Measurements from ENCODE around the gene PARD3.
"Not testable (repeated sequence)": the region's sequence is repeated elsewhere in the genome, so short reads cannot be mapped to it uniquely, and the experiment has no call there.

Gene PARD3

GRCh38 chr10:34647875-34648865 is 166.9 kb downstream of the PARD3 start:
- H3K4me1 ChIP-seq, result peaks cover 0 to 6% (median 0%) of the 10 kb centered on the region in 4 donors
- H3K36me3 ChIP-seq, result no peaks in the 10 kb centered on the region
- no peak for DNase-seq
- TF ChIP-seq CTCF (IDR thresholded peaks at IDR 0.05), result no peak
- no peak overlapping the region for H3K27ac ChIP-seq
- no peak overlapping the region for H3K4me3 ChIP-seq
- no peaks in the 10 kb centered on the region for H3K9me3 ChIP-seq
- intact Hi-C loops (cut with DNase I; ENCODE audit: low total_unique reads), result no loop called here
- H3K27me3 ChIP-seq, result no peaks in the 10 kb centered on the region

- DNase-seq, result no peak
- TF ChIP-seq CTCF (IDR thresholded peaks at IDR 0.05), result no peak
- Histone ChIP-seq H3K27me3 (no peaks in the 10 kb centered on the region), H3K9me3 (no peaks in the 10 kb centered on the region), H3K36me3 (no peaks in the 10 kb centered on the region), H3K27ac (no peak overlapping the region), H3K4me1 (peaks cover 0 to 6% (median 0%) of the 10 kb centered on the region in 4 donors), H3K4me3 (no peak overlapping the region)
- intact Hi-C loops (cut with DNase I; ENCODE audit: low total_unique reads), result no loop called here
Observed at GRCh38 chr10:34647160-34647559, 167.9 kb downstream of the PARD3 start.

- no peak overlapping the region for H3K4me3 ChIP-seq
- TF ChIP-seq CTCF (IDR thresholded peaks at IDR 0.05), result no peak
- H3K36me3 ChIP-seq, result no peaks in the 10 kb centered on the region
- no peaks in the 10 kb centered on the region for H3K27me3 ChIP-seq
- H3K4me1 ChIP-seq, result peaks cover 0 to 6% (median 0%) of the 10 kb centered on the region in 4 donors
- DNase-seq, result no peak
- H3K27ac ChIP-seq, result no peak overlapping the region
- H3K9me3 ChIP-seq, result no peaks in the 10 kb centered on the region
- intact Hi-C loops (cut with DNase I; ENCODE audit: low total_unique reads), result no loop called here
Observed at GRCh38 chr10:34646331-34646730, 168.8 kb downstream of the PARD3 start.

GRCh38 chr10:34644815-34645214 is 170.3 kb downstream of the PARD3 start:
- H3K4me3 ChIP-seq; H3K27me3 ChIP-seq; intact Hi-C loops (cut with DNase I; ENCODE audit: low total_unique reads); H3K9me3 ChIP-seq; DNase-seq; H3K4me1 ChIP-seq; H3K27ac ChIP-seq; H3K36me3 ChIP-seq: not testable (repeated sequence)

- Histone ChIP-seq H3K27ac (no peak overlapping the region), H3K4me1 (peaks cover 0 to 6% (median 0%) of the 10 kb centered on the region in 4 donors), H3K36me3 (no peaks in the 10 kb centered on the region), H3K27me3 (no peaks in the 10 kb centered on the region), H3K9me3 (no peaks in the 10 kb centered on the region), H3K4me3 (no peak overlapping the region)
- intact Hi-C loops (cut with DNase I; ENCODE audit: low total_unique reads), result no loop called here
- DNase-seq, result no peak
- TF ChIP-seq CTCF (IDR thresholded peaks at IDR 0.05), result no peak
Observed at GRCh38 chr10:34644224-34644623, 170.9 kb downstream of the PARD3 start.

GRCh38 chr10:34643620-34644019 is 171.5 kb downstream of the PARD3 start:
- Histone ChIP-seq H3K4me3 (no peak overlapping the region), H3K9me3 (no peaks in the 10 kb centered on the region), H3K36me3 (no peaks in the 10 kb centered on the region), H3K27me3 (no peaks in the 10 kb centered on the region), H3K27ac (no peak overlapping the region), H3K4me1 (peaks cover 0 to 11% (median 2%) of the 10 kb centered on the region in 4 donors)
- intact Hi-C loops (cut with DNase I; ENCODE audit: low total_unique reads), result no loop called here
- TF ChIP-seq CTCF (IDR thresholded peaks at IDR 0.05), result no peak
- DNase-seq, result no peak
